ENCODE data around the gene WFDC2. TPM values are rescaled to one million over a fixed set of nuclear protein-coding genes. Genes with fewer than 3 reads are reported as not detected.

WFDC2 gene
- total and polyA plus RNA-seq, 3 donors from 2014 or later, result 6.1 to 37.6 (median 32.0) TPM

- no peak overlapping the region for H3K27ac ChIP-seq
- no peaks in the 10 kb centered on the region for H3K9me3 ChIP-seq
- intact Hi-C loops (cut with DNase I; ENCODE audit: low total_unique reads), result no loop called here
- H3K4me1 ChIP-seq, result no peaks in the 10 kb centered on the region
- DNase-seq, result no peak
- WGBS, 2 donors, result 76 to 91% methylated on average over 5 of the region's 5 CpGs
- H3K27me3 ChIP-seq, result no peaks in the 10 kb centered on the region
- no peak overlapping the region for H3K4me3 ChIP-seq
- no peak for TF ChIP-seq POLR2A (IDR thresholded peaks at IDR 0.05)
- H3K36me3 ChIP-seq (ENCODE audit: low read depth, missing control alignments), result no peaks in the 10 kb centered on the region
Observed at GRCh38 chr20:45426320-45427016, 43.1 kb upstream of the WFDC2 start.

DNA sequence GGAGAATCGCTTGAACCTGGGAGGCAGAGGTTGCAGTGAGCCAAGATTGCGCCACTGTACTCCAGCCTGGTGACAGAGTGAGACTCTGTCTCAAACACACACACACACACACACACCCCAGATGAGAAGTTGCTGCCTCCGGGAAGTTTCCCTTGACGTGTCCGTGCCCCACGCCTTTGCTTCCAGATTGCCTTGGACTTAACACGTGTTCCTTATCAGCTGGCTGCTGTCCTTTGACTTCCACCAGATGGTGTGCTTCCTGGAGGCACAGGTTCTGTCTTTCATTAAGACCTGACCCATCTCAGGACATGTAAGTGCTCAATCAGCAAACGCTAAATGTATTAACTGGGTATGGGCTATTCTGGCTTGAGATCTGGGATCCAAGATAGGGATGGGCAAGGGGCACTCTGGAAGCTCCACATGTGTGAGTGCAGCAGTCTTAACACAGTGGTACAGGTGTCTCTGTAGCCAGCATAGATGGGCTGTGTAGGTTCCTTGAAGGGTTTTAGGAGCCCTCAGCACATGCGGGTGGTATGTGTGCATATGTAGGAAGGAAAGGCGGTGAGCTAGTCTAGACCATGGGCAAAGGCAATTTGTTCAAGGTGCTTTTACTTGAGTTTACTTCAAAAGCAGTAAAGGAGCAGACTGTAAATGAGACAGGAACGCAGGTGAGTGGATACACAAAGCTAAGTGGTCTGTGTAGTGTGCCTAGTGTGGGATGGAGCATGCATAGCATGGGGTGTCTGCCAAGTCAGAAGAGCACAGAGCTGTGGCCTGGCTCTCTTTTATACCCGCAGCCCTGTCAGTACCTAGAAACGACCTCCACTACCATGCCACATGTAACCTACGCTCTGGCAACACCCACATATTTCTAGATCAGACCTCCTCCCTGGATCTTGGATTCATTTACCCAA, 42.1 kb upstream of the WFDC2 start:
- Histone ChIP-seq H3K9me3 (no peaks in the 10 kb centered on the region), H3K4me1 (no peaks in the 10 kb centered on the region), H3K27me3 (no peaks in the 10 kb centered on the region), H3K4me3 (no peak overlapping the region), H3K27ac (no peak overlapping the region), H3K36me3 (ENCODE audit: low read depth, missing control alignments) (no peaks in the 10 kb centered on the region)
- 71 to 80% methylated on average over 14 of the region's 14 CpGs for WGBS, 2 donors
- TF ChIP-seq POLR2A (IDR thresholded peaks at IDR 0.05), result no peak
- TF ChIP-seq, protein P1, sequence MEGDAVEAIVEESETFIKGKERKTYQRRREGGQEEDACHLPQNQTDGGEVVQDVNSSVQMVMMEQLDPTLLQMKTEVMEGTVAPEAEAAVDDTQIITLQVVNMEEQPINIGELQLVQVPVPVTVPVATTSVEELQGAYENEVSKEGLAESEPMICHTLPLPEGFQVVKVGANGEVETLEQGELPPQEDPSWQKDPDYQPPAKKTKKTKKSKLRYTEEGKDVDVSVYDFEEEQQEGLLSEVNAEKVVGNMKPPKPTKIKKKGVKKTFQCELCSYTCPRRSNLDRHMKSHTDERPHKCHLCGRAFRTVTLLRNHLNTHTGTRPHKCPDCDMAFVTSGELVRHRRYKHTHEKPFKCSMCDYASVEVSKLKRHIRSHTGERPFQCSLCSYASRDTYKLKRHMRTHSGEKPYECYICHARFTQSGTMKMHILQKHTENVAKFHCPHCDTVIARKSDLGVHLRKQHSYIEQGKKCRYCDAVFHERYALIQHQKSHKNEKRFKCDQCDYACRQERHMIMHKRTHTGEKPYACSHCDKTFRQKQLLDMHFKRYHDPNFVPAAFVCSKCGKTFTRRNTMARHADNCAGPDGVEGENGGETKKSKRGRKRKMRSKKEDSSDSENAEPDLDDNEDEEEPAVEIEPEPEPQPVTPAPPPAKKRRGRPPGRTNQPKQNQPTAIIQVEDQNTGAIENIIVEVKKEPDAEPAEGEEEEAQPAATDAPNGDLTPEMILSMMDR (IDR thresholded peaks at IDR 0.05), result no peak
- intact Hi-C loops (cut with DNase I; ENCODE audit: low total_unique reads), result no loop called here
- no peak for DNase-seq

- Histone ChIP-seq H3K9me3 (no peaks in the 10 kb centered on the region), H3K27ac (no peak overlapping the region), H3K27me3 (no peaks in the 10 kb centered on the region), H3K36me3 (ENCODE audit: low read depth, missing control alignments) (no peaks in the 10 kb centered on the region), H3K4me1 (no peaks in the 10 kb centered on the region), H3K4me3 (no peak overlapping the region)
- WGBS, 2 donors, result 79 to 85% methylated on average over 2 of the region's 2 CpGs
- intact Hi-C loops (cut with DNase I; ENCODE audit: low total_unique reads), result no loop called here
- no peak for TF ChIP-seq POLR2A (IDR thresholded peaks at IDR 0.05)
- TF ChIP-seq, protein P1 (IDR thresholded peaks at IDR 0.05), result no peak
- DNase-seq, result no peak
Observed at GRCh38 chr20:45429618-45430017, 39.9 kb upstream of the WFDC2 start.

GRCh38 chr20:45432294-45432693, 37.3 kb upstream of the WFDC2 start:
- Histone ChIP-seq H3K27me3 (no peaks in the 10 kb centered on the region), H3K4me1 (no peaks in the 10 kb centered on the region), H3K27ac (no peak overlapping the region), H3K36me3 (ENCODE audit: low read depth, missing control alignments) (no peaks in the 10 kb centered on the region), H3K9me3 (no peaks in the 10 kb centered on the region), H3K4me3 (no peak overlapping the region)
- WGBS, 2 donors, result 81 to 85% methylated on average over 5 of the region's 5 CpGs
- TF ChIP-seq, protein P1 (IDR thresholded peaks at IDR 0.05), result no peak
- TF ChIP-seq POLR2A (IDR thresholded peaks at IDR 0.05), result no peak
- no peak for DNase-seq
- intact Hi-C loops (cut with DNase I; ENCODE audit: low total_unique reads), result no loop called here

DNA sequence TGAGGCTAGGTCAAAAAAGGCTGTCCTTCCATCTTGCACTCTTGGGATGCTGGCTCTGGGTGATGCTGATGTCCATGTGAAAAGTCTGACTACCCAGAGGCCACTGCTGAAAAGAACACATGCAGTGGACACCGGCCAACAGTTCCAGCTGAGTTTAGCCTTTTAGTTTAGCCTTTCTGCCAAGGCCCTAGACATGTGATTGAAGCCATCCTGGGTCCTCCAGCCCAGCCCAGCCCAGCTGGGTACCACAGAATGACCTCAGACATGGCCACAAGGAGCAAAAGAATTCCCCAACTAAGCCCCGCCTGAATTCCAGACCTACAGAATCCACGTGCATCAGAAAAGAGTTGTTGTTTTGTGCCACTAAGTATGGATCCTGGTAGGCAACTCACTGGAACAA, 36.2 kb upstream of the WFDC2 start:
- H3K9me3 ChIP-seq, result no peaks in the 10 kb centered on the region
- no peaks in the 10 kb centered on the region for H3K36me3 ChIP-seq (ENCODE audit: low read depth, missing control alignments)
- intact Hi-C loops (cut with DNase I; ENCODE audit: low total_unique reads), result no loop called here
- H3K27me3 ChIP-seq, result no peaks in the 10 kb centered on the region
- H3K4me3 ChIP-seq, result no peak overlapping the region
- no peaks in the 10 kb centered on the region for H3K4me1 ChIP-seq
- no peak overlapping the region for H3K27ac ChIP-seq
- TF ChIP-seq, protein P1 (IDR thresholded peaks at IDR 0.05), result no peak
- TF ChIP-seq POLR2A (IDR thresholded peaks at IDR 0.05), result no peak
- peak; percentile 47 for DNase-seq
- 70 to 71% methylated on average over 3 of the region's 3 CpGs for WGBS, 2 donors

Measured in testis (tissue), 3 donors.